NCI-H82 treated with DMSO at 0.1 percent for 48 hours (cell line): ENCODE results near the gene PRDM5.

ENCODE experiments used
- DNase-seq: peaks from one replicate; lab custom pipeline; 2025; ENCODE audit not compliant: unreplicated experiment; lab: John Stamatoyannopoulos, UW

Gene PRDM5

GRCh38 chr4:120718979-120719566, 203.5 kb downstream of the PRDM5 start:
- DNase-seq: no peak

DNA sequence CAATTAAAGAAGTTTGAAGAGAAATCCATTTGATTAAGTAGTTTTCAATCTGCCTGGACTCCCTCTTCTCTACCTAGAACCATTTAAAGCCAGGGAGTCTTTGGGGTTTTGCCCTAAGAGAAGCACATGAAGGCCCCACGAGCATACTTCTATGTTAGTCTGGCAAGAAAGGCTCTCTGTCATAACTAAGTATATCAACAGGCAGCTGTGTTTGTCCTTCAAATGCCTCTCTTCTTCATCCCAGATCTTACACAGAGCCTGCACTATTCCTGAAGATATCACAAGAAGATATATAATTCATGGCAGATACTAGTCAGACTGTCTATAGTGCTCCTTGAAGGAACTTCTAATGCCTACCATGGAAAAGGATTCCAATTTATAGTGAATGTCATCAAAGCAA, 206.2 kb downstream of the PRDM5 start:
- no peak for DNase-seq

DNA sequence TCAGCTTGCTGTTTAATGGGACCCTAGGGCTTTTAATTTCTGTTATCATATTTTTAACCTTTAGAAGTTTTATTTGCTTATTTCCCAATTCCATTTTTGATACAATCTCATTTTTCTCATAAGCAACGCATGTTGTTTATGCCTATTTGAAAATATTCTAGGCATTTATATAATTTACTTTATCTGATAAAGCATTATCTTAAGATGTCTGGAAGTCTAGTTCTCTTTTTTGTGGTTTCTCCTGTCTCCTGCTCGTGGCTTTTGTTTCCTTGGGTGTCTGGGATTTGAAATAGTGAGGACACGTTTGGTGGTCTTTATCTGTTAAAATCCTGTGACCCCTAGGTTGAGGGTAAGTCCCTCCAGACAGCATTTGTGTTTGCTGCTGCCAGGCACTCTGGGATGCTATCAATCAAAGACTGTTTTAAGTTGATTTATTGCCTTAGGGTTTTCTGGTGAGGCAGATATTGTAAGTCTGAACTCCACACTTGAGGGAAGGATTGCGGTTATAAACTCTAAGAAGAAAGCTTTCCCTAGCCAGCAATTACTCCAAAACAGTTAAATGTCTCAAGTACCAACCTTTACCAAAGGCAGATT, 208.0 kb downstream of the PRDM5 start:
- peak; percentile 21 for DNase-seq

DNA sequence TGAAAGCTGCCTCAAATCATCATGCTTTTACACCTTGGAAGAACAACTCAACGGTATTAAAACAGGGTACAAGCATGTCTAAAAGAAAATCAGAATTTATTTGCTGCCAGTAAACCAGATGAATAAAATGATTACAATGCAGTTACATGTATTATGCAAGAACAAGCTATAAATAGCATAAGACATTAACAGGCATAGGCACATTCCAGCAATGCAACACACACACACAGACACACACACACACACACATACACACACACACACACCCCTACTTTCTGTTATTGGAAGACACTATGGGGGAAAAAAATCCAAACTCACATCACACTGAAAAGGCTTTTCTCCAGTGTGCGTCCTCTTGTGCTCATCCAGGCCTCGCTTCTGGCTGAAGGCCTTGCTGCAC, 212.5 kb downstream of the PRDM5 start:
- no peak for DNase-seq

- no peak for DNase-seq
Measured at GRCh38 chr4:120704538-120704937, 218.0 kb downstream of the PRDM5 start.

- DNase-seq: no peak
Measured at GRCh38 chr4:120703908-120704307, 218.6 kb downstream of the PRDM5 start.

GRCh38 chr4:120699354-120699753, 223.2 kb downstream of the PRDM5 start:
- DNase-seq: no peak

- peak; percentile 83 for DNase-seq
Measured at GRCh38 chr4:120694973-120695372, 227.6 kb downstream of the PRDM5 start.

GRCh38 chr4:120693816-120694215, 228.7 kb downstream of the PRDM5 start:
- DNase-seq: no peak

GRCh38 chr4:120692964-120693363, 229.6 kb downstream of the PRDM5 start:
- no peak for DNase-seq

DNA sequence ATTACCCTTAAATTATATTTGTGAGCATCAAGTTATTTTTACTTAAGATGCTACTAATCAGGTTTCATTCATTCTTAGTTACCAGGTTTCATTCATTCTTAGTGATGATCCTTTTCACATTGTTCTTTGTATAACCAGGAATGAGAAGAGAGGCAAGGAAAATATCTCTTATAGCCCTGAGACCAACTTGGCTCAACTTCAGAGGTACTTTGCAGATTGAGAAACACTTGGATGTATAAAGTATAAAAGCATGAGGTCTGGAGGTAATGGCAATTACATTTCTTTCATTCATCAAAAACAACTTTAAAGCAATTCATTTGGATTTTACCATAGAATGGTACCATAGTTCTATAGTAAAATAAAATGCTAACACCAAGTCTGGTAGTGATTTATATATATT, 231.0 kb downstream of the PRDM5 start:
- no peak for DNase-seq

GRCh38 chr4:120691106-120691505, 231.4 kb downstream of the PRDM5 start:
- no peak for DNase-seq

GRCh38 chr4:120688791-120689190, 233.7 kb downstream of the PRDM5 start:
- DNase-seq: no peak

GRCh38 chr4:120685756-120686278, 236.7 kb downstream of the PRDM5 start:
- no peak for DNase-seq

DNA sequence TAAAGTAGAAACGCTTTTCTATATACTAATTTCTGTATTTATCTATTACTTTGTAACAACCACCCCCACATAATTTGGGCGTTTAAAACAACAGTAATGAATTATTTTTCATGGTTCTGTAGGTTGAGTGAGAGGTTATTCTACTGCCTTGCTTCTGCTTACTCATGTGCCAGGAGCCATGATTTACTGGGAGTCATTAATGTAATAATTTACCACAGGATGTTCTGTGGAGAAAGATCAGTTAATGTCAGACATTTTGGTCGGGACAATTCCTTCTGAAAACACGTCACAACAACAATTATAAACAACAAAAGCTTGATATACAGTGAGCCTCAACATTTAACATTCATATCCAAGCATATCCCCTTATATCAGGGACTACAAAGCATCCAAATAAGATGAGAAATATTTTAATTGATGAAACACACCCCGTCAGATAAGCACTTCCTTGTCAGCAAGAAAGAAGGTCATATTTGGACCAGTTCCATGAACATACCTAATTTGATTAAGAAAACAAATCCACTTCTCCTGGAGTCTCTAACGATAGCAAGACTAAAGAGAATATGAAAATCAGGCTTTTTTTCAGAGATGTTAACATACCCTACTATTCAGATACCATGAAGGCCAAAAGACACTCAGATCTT, 238.5 kb downstream of the PRDM5 start:
- no peak for DNase-seq

GRCh38 chr4:120682981-120683380, 239.5 kb downstream of the PRDM5 start:
- DNase-seq: no peak

DNA sequence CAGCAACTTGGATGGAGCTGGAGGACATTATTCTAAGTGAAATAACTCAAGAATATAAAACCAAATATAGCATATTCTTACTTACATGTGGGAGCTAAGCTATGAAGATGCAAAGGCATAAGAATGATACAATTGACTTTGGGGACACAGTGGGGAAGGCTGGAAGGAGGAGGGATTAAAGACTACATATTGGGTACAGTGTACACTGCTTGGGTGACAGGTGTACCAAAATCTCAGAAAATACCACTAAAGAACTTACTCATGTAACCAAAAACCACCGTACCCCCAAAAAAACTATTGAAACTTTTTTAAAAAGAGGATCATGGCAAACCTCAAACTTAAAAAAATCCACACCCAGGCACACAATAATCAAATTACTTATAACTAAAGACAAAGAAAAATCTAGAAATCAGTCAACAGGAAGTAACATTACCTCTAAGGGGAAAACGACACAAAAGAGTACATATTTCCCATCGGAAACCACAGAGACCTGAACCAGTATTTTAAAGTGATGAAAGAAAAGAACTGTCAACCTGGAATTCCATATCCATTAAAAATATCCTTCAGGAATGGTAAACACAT, 241.8 kb downstream of the PRDM5 start:
- DNase-seq: no peak

DNA sequence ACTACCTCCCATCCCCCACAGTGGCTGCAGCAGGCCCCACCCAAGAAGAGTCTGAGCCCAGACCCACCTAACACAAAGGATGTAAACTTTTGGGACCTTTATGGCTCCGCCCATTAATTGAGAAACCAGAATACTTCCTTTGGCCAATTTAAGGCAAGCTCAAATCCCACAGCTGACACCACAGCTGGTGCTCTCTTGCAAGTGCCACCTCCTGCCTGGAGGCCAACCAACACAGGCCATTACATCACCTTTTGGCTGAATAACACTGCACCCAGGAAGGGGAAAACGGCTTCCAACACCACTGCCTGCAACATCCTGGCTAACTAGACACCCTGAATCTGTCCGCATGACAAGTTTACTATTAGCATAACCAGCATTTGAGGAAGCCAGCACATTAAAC, 248.8 kb downstream of the PRDM5 start:
- no peak for DNase-seq

GRCh38 chr4:120672558-120673147, 249.9 kb downstream of the PRDM5 start:
- DNase-seq: no peak

GRCh38 chr4:120672076-120672475, 250.4 kb downstream of the PRDM5 start:
- no peak for DNase-seq

DNA sequence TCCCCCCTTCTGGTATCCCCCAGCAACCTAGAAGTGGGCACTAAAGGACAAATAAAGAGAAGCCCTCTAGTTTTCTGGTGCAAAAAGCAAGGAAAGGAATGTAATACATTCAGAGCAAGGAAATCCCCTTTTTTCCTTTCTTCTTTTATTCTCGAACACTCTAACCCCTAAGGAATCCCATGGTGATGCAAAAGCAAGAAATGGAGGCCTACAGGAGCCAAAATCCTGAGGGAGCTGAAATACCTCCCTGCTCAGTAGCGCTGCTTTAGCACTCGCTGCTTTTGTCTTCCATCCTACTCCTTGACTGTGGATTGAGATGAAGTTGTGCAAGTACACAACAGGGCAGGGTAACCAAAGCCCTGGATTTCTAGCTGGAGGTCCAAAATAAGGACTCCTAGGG, 251.0 kb downstream of the PRDM5 start:
- DNase-seq: no peak

GRCh38 chr4:120667102-120667501, 255.4 kb downstream of the PRDM5 start:
- DNase-seq: no peak
